Measurements from ENCODE around the gene MTFMT.

- no peak for TF ChIP-seq BHLHE40 (IDR thresholded peaks at IDR 0.05; ENCODE audit: borderline replicate concordance)
- TF ChIP-seq FOXM1 (IDR thresholded peaks at IDR 0.05; ENCODE audit: borderline replicate concordance) = no peak
- no peak for TF ChIP-seq ZNF384 (IDR thresholded peaks at IDR 0.05)
Observed at GRCh38 chr15:65077291-65077980, 48.0 kb upstream of the MTFMT start.

All from HEK293T (cell line).